ENCODE measurements around the gene PDE9A.

The PDE9A gene

GRCh38 chr21:42746593-42747275 lies 93.3 kb downstream of the PDE9A start:
- peaks cover 20% of the 10 kb centered on the region for H3K4me1 Mint-ChIP-seq
- ATAC-seq (peak; percentile 66), DNase-seq (ENCODE audit: low spot score in 2 of 2) (peak in 1 of 2 donors; percentile 56)
- no peaks in the 10 kb centered on the region for H3K9me3 Mint-ChIP-seq
- H3K36me3 Mint-ChIP-seq = no peaks in the 10 kb centered on the region
- H3K4me3 Mint-ChIP-seq = peak overlapping the region; percentile 61
- H3K27ac Mint-ChIP-seq = peak overlapping the region; percentile 92

- Mint-ChIP-seq H3K36me3 (no peaks in the 10 kb centered on the region), H3K4me1 (peaks cover 20% of the 10 kb centered on the region), H3K27ac (peak overlapping the region; percentile 92), H3K9me3 (no peaks in the 10 kb centered on the region), H3K4me3 (peak overlapping the region; percentile 61)
- ATAC-seq = no peak
- DNase-seq (ENCODE audit: low spot score in 2 of 2) = no peak
Observed at GRCh38 chr21:42747276-42747701, 93.9 kb downstream of the PDE9A start.

GRCh38 chr21:42747746-42748351 lies 94.4 kb downstream of the PDE9A start:
- no peaks in the 10 kb centered on the region for H3K9me3 Mint-ChIP-seq
- no peak overlapping the region for H3K4me3 Mint-ChIP-seq
- no peaks in the 10 kb centered on the region for H3K36me3 Mint-ChIP-seq
- no peak overlapping the region for H3K27ac Mint-ChIP-seq
- DNase-seq (ENCODE audit: low spot score in 2 of 2) = no peak
- H3K4me1 Mint-ChIP-seq = peaks cover 20% of the 10 kb centered on the region
- ATAC-seq = no peak

- Mint-ChIP-seq H3K4me3 (no peak overlapping the region), H3K4me1 (peaks cover 20% of the 10 kb centered on the region), H3K9me3 (no peaks in the 10 kb centered on the region), H3K36me3 (no peaks in the 10 kb centered on the region), H3K27ac (no peak overlapping the region)
- DNase-seq (ENCODE audit: low spot score in 2 of 2) = no peak
- ATAC-seq = no peak
Observed at GRCh38 chr21:42748620-42749176, 95.3 kb downstream of the PDE9A start.

GRCh38 chr21:42750737-42751530 lies 97.5 kb downstream of the PDE9A start:
- Mint-ChIP-seq H3K4me1 (peaks cover 19% of the 10 kb centered on the region), H3K4me3 (no peak overlapping the region), H3K27ac (no peak overlapping the region), H3K9me3 (no peaks in the 10 kb centered on the region), H3K36me3 (no peaks in the 10 kb centered on the region)
- no peak for DNase-seq (ENCODE audit: low spot score in 2 of 2)
- no peak for ATAC-seq

GRCh38 chr21:42751866-42752265 lies 98.4 kb downstream of the PDE9A start:
- Mint-ChIP-seq H3K27ac (no peak overlapping the region), H3K4me1 (peaks cover 9% of the 10 kb centered on the region), H3K4me3 (no peak overlapping the region), H3K9me3 (no peaks in the 10 kb centered on the region), H3K36me3 (no peaks in the 10 kb centered on the region)
- ATAC-seq (no peak), DNase-seq (ENCODE audit: low spot score in 2 of 2) (no peak)

- no peak overlapping the region for H3K4me3 Mint-ChIP-seq
- DNase-seq (ENCODE audit: low spot score in 2 of 2) (no peak), ATAC-seq (no peak)
- H3K27ac Mint-ChIP-seq = no peak overlapping the region
- H3K36me3 Mint-ChIP-seq = no peaks in the 10 kb centered on the region
- no peaks in the 10 kb centered on the region for H3K4me1 Mint-ChIP-seq
- H3K9me3 Mint-ChIP-seq = no peaks in the 10 kb centered on the region
Observed at GRCh38 chr21:42753804-42754203, 100.4 kb downstream of the PDE9A start.

GRCh38 chr21:42754270-42754933 lies 101.0 kb downstream of the PDE9A start:
- no peak for ATAC-seq
- H3K4me1 Mint-ChIP-seq = no peaks in the 10 kb centered on the region
- no peaks in the 10 kb centered on the region for H3K36me3 Mint-ChIP-seq
- H3K27ac Mint-ChIP-seq = no peak overlapping the region
- H3K4me3 Mint-ChIP-seq = no peak overlapping the region
- DNase-seq (ENCODE audit: low spot score in 2 of 2) = no peak
- H3K9me3 Mint-ChIP-seq = no peaks in the 10 kb centered on the region

GRCh38 chr21:42755031-42755665 lies 101.7 kb downstream of the PDE9A start:
- Mint-ChIP-seq H3K36me3 (no peaks in the 10 kb centered on the region), H3K27ac (no peak overlapping the region), H3K4me1 (no peaks in the 10 kb centered on the region), H3K9me3 (no peaks in the 10 kb centered on the region), H3K4me3 (no peak overlapping the region)
- DNase-seq (ENCODE audit: low spot score in 2 of 2) = no peak
- ATAC-seq = no peak

GRCh38 chr21:42755766-42756579 lies 102.6 kb downstream of the PDE9A start:
- Mint-ChIP-seq H3K4me3 (no peak overlapping the region), H3K27ac (no peak overlapping the region), H3K9me3 (no peaks in the 10 kb centered on the region), H3K4me1 (no peaks in the 10 kb centered on the region), H3K36me3 (no peaks in the 10 kb centered on the region)
- ATAC-seq (no peak), DNase-seq (ENCODE audit: low spot score in 2 of 2) (no peak)

GRCh38 chr21:42756580-42757250 lies 103.3 kb downstream of the PDE9A start:
- Mint-ChIP-seq H3K4me1 (no peaks in the 10 kb centered on the region), H3K27ac (no peak overlapping the region), H3K9me3 (no peaks in the 10 kb centered on the region), H3K4me3 (no peak overlapping the region), H3K36me3 (no peaks in the 10 kb centered on the region)
- no peak for ATAC-seq
- no peak for DNase-seq (ENCODE audit: low spot score in 2 of 2)

- no peak overlapping the region for H3K4me3 Mint-ChIP-seq
- ATAC-seq (no peak), DNase-seq (ENCODE audit: low spot score in 2 of 2) (no peak)
- no peaks in the 10 kb centered on the region for H3K36me3 Mint-ChIP-seq
- no peak overlapping the region for H3K27ac Mint-ChIP-seq
- H3K4me1 Mint-ChIP-seq = no peaks in the 10 kb centered on the region
- H3K9me3 Mint-ChIP-seq = no peaks in the 10 kb centered on the region
Observed at GRCh38 chr21:42757422-42757821, 104.0 kb downstream of the PDE9A start.

GRCh38 chr21:42757826-42758655 lies 104.6 kb downstream of the PDE9A start:
- no peaks in the 10 kb centered on the region for H3K9me3 Mint-ChIP-seq
- ATAC-seq (no peak), DNase-seq (ENCODE audit: low spot score in 2 of 2) (no peak)
- no peak overlapping the region for H3K27ac Mint-ChIP-seq
- H3K4me1 Mint-ChIP-seq = no peaks in the 10 kb centered on the region
- H3K36me3 Mint-ChIP-seq = no peaks in the 10 kb centered on the region
- no peak overlapping the region for H3K4me3 Mint-ChIP-seq
